ENCODE data around the gene DOCK1.
A peak's percentile ranks its signal among the peaks of the same experiment; 100 is the strongest.

DOCK1 gene

GRCh38 chr10:127179612-127180250 is 274.5 kb downstream of the DOCK1 start:
- DNase-seq (ENCODE audit: low read depth): no peak

GRCh38 chr10:127182161-127182560 is 276.9 kb downstream of the DOCK1 start:
- DNase-seq (ENCODE audit: low read depth): no peak

GRCh38 chr10:127184582-127184981 is 279.4 kb downstream of the DOCK1 start:
- DNase-seq (ENCODE audit: low read depth): no peak

- no peak for DNase-seq (ENCODE audit: low read depth)
Measured at GRCh38 chr10:127186813-127187212, 281.6 kb downstream of the DOCK1 start.

- DNase-seq (ENCODE audit: low read depth): no peak
Measured at GRCh38 chr10:127189226-127189625, 284.0 kb downstream of the DOCK1 start.

- no peak for DNase-seq (ENCODE audit: low read depth)
Measured at GRCh38 chr10:127190427-127190826, 285.2 kb downstream of the DOCK1 start.

GRCh38 chr10:127193125-127193524 is 287.9 kb downstream of the DOCK1 start:
- DNase-seq (ENCODE audit: low read depth): no peak

GRCh38 chr10:127194111-127194510 is 288.9 kb downstream of the DOCK1 start:
- no peak for DNase-seq (ENCODE audit: low read depth)

- DNase-seq (ENCODE audit: low read depth): no peak
Measured at GRCh38 chr10:127194599-127194998, 289.4 kb downstream of the DOCK1 start.

GRCh38 chr10:127195041-127195506 is 289.8 kb downstream of the DOCK1 start:
- DNase-seq (ENCODE audit: low read depth): no peak

GRCh38 chr10:127195571-127196281 is 290.5 kb downstream of the DOCK1 start:
- no peak for DNase-seq (ENCODE audit: low read depth)

GRCh38 chr10:127196282-127197153 is 291.3 kb downstream of the DOCK1 start, which contains the start of gene INSYN2A:
INSYN2A (minus strand) TSS chr10:127196591; CDS start chr10:127176395, 20,196 bp downstream.
- DNase-seq (ENCODE audit: low read depth): peak; percentile 5

- no peak for DNase-seq (ENCODE audit: low read depth)
Measured at GRCh38 chr10:127197154-127197432, 291.9 kb downstream of the DOCK1 start.

- no peak for DNase-seq (ENCODE audit: low read depth)
Measured at GRCh38 chr10:127198307-127198706, 293.1 kb downstream of the DOCK1 start.

GRCh38 chr10:127198721-127199120 is 293.5 kb downstream of the DOCK1 start:
- no peak for DNase-seq (ENCODE audit: low read depth)

GRCh38 chr10:127200646-127201045 is 295.4 kb downstream of the DOCK1 start:
- no peak for DNase-seq (ENCODE audit: low read depth)

GRCh38 chr10:127203067-127203466 is 297.8 kb downstream of the DOCK1 start:
- DNase-seq (ENCODE audit: low read depth): no peak

GRCh38 chr10:127207081-127207480 is 301.9 kb downstream of the DOCK1 start:
- DNase-seq (ENCODE audit: low read depth): no peak

GRCh38 chr10:127210936-127211466 is 305.8 kb downstream of the DOCK1 start:
- DNase-seq (ENCODE audit: low read depth): no peak

- DNase-seq (ENCODE audit: low read depth): no peak
Measured at GRCh38 chr10:127215866-127216265, 310.6 kb downstream of the DOCK1 start.

- no peak for DNase-seq (ENCODE audit: low read depth)
Measured at GRCh38 chr10:127216274-127216673, 311.0 kb downstream of the DOCK1 start.

GRCh38 chr10:127216786-127217185 is 311.6 kb downstream of the DOCK1 start:
- DNase-seq (ENCODE audit: low read depth): no peak

GRCh38 chr10:127218658-127219057 is 313.4 kb downstream of the DOCK1 start:
- DNase-seq (ENCODE audit: low read depth): no peak
